ENCODE results near the gene ZNF584. TPM values are rescaled to one million over a fixed set of nuclear protein-coding genes. Genes with fewer than 3 reads are reported as not detected.
A peak's percentile ranks its signal among the peaks of the same experiment; 100 is the strongest.

ZNF584 gene
- total RNA-seq, 1 donor from 2014 or later: 7.1 TPM

- Histone ChIP-seq H3K27me3 (ENCODE audit: control insufficient read depth, insufficient read depth, low read length) (peaks cover 22% of the 10 kb centered on the region), H3K36me3 (ENCODE audit: control insufficient read depth, insufficient read depth, low read length) (peaks cover 10% of the 10 kb centered on the region), H3K4me3 (ENCODE audit: low read depth, low read length) (no peak overlapping the region)
- TF ChIP-seq CTCF (IDR thresholded peaks at IDR 0.05; ENCODE audit: insufficient read depth, low read length, poor library complexity, severe bottlenecking): no peak
- no peak for DNase-seq (ENCODE audit: low read depth)
Observed at GRCh38 chr19:58393725-58394033, 14.8 kb upstream of the ZNF584 start.

DNA sequence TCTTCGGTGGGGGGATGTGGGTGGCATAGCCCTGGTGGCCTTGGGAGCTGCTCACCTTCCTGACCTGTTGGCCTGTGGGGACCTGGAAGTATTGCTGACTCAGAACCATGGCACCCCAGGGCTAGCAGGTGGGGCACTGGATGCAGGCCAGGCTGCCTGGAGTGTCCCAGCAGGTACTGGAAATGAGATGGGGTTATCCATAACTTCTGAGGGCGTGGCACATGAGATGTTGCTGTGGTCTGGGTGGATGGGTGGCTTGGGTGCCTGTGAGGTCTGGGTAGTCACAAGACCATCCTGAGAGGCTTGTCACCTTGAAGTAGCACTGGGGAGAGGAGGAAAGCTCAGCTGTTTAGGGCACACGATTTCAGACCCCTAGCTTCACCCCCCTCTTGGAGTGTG is 13.6 kb upstream of the ZNF584 start:
- peaks cover 22% of the 10 kb centered on the region for H3K27me3 ChIP-seq (ENCODE audit: control insufficient read depth, insufficient read depth, low read length)
- no peak overlapping the region for H3K4me3 ChIP-seq (ENCODE audit: low read depth, low read length)
- DNase-seq (ENCODE audit: low read depth): no peak
- TF ChIP-seq CTCF (IDR thresholded peaks at IDR 0.05; ENCODE audit: insufficient read depth, low read length, poor library complexity, severe bottlenecking): no peak
- peaks cover 10% of the 10 kb centered on the region for H3K36me3 ChIP-seq (ENCODE audit: control insufficient read depth, insufficient read depth, low read length)

- no peak for DNase-seq (ENCODE audit: low read depth)
- Histone ChIP-seq H3K36me3 (ENCODE audit: control insufficient read depth, insufficient read depth, low read length) (peaks cover 10% of the 10 kb centered on the region), H3K27me3 (ENCODE audit: control insufficient read depth, insufficient read depth, low read length) (peaks cover 22% of the 10 kb centered on the region), H3K4me3 (ENCODE audit: low read depth, low read length) (peak within 1 kb of the TSS; percentile 2)
- no peak for TF ChIP-seq CTCF (IDR thresholded peaks at IDR 0.05; ENCODE audit: insufficient read depth, low read length, poor library complexity, severe bottlenecking)
Observed at GRCh38 chr19:58395220-58395978, 13.1 kb upstream of the ZNF584 start, which contains the start of gene RNF225. RNF225 (plus strand) TSS chr19:58395656; CDS start chr19:58396090, 434 bp downstream.

- H3K36me3 ChIP-seq (ENCODE audit: control insufficient read depth, insufficient read depth, low read length): peaks cover 10% of the 10 kb centered on the region
- peaks cover 22% of the 10 kb centered on the region for H3K27me3 ChIP-seq (ENCODE audit: control insufficient read depth, insufficient read depth, low read length)
- no peak for DNase-seq (ENCODE audit: low read depth)
- no peak for TF ChIP-seq CTCF (IDR thresholded peaks at IDR 0.05; ENCODE audit: insufficient read depth, low read length, poor library complexity, severe bottlenecking)
- peak overlapping the region; percentile 2 for H3K4me3 ChIP-seq (ENCODE audit: low read depth, low read length)
Observed at GRCh38 chr19:58395979-58396627, 12.3 kb upstream of the ZNF584 start.

DNA sequence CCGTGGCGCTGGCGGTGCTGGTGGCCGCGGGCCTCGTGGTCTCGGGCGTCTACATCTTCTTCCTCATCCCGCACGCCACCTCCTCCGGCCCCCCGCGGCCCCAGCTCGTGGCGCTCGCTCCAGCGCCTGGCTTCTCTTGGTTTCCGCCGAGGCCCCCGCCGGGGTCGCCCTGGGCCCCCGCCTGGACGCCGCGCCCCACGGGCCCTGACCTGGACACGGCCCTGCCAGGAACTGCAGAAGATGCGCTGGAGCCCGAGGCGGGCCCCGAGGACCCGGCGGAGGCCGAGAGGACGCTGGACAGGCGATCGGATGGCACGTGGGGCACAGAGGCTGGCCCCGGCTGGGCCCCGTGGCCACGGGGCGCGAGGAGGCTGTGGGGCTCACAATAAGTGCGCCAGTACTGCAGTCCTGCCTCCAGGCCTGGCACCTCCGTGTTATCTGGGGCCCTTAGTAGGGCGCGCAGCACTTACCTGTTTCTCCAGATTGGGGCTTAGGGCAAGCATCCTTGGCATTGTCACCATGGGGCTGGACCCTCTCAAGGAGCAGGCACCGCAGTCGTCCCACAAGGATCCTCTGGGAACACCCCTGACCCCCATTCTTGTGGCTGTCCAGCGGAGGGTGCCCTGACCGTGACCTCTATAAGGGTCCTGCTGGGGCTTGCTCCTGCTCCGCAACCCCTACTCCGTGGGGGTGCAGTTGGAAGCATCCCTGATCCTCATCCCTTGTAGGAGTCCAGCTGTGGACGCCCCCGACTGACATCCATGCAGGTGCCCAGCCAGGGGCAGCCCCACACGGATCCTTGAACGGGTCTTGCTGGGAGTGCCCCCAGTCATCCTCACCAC is 11.5 kb upstream of the ZNF584 start:
- DNase-seq (ENCODE audit: low read depth): no peak
- Histone ChIP-seq H3K27me3 (ENCODE audit: control insufficient read depth, insufficient read depth, low read length) (peaks cover 22% of the 10 kb centered on the region), H3K4me3 (ENCODE audit: low read depth, low read length) (no peak overlapping the region), H3K36me3 (ENCODE audit: control insufficient read depth, insufficient read depth, low read length) (peaks cover 10% of the 10 kb centered on the region)
- TF ChIP-seq CTCF (IDR thresholded peaks at IDR 0.05; ENCODE audit: insufficient read depth, low read length, poor library complexity, severe bottlenecking): no peak

Data from kidney epithelial cell (primary cell).